NCI-H510A (cell line): ENCODE measurements around the gene JPH2.

Source experiments
- DNase-seq: peaks from one replicate; lab custom pipeline; 2025; lab: John Stamatoyannopoulos, UW

Gene JPH2

DNA sequence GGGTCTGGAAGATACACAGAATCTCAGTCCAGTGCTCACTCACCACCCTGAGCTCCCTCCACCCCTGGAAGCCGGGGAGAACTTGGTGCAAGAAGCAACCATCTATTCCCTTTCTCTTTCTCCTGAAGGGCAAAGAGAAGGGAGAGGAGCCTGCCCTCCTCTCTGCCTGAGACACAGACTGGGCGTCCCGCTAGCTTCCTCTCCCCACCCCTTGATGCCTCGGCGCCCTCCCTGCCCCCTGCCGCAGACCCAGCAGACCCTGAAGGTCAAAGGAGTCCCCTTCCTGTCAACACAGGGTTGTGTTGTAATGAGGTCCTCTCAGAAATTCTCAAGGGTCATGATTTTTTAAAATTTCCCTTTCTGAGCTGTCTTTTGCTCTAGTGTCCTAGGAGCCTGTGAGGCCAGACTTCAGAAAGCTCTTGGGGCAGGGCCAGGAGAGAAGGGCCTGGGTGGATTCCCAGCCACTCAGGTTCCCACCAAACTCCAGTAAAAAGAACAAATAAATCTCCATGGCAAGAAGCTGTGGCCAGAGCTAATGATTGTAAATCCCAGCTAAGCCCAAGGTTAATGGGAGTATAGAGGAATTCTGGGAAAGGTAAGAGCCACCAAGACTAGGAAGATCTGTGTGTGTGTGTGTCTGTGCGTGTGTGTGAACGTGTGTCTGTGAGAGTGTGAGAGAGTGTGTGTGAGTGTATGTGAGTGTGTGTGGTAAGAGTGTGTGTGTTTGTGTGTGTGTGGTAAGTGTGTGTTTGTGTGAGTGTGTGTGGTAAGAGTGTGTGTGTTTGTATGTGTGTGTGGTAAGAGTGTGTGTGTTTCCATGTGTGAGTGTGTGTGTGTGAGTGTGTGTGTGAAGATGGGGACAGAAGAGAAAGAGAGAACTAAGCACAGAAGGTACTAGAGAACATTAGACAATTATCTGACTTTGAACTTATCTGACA lies 1.1 kb upstream of the JPH2 start:
- no peak for DNase-seq

DNA sequence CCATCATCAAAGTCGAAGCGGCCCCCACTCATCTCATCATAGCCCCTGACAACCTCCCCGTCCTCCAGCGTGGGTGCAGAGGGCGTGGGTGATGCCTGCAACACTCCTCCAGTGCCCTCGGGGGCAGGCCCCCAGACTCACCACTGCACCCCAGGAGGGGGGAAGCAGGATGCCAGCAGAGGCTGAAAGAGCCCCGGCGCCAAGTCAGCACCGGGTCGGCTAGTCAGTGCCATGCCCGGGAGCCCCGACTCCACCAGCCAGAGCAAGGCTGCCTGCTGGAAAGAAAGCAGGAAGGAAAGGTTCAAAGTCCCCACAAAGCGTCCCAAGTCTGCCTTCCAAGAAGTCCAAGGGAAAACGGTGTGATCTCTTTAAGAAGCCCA lies 324 bp downstream of the JPH2 start:
- DNase-seq, result no peak

DNA sequence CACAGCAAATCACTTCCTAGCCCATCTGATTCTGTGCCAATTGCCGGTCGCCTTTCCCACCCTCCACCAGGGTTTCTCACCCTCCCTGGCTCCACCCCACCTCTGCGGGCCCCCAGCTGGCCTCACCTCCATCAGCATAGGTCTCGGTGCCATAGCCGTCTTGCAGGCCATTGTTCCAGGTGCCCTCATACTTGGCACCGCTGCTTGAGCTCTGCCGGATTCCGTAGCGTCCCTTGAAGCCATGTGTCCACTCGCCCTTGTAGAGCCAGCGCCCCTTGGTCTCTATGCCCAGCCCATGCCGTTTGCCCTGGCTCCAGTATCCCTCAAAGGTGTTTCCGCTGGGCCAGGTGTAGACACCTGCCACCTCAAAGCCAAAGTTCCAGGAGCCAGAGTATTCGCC lies 787 bp downstream of the JPH2 start:
- no peak for DNase-seq

DNA sequence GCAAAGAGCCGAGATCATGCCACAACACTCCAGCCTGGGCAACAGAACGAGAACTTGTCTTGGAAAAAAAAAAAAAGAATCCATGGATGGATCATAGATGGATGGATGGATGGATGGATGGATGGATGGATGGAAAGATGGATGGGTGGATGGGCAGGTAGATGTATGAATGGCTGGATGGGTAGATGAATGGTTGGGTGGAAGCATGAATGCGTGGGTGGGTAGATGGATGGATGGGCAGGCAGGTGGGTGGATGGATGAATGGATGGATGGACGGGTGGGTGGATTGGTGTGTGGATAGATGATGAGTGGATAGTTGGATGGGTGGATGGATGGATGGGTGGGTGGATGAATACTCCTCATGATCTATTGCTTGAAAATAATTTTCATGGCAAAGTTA lies 1.4 kb downstream of the JPH2 start:
- no peak for DNase-seq

DNA sequence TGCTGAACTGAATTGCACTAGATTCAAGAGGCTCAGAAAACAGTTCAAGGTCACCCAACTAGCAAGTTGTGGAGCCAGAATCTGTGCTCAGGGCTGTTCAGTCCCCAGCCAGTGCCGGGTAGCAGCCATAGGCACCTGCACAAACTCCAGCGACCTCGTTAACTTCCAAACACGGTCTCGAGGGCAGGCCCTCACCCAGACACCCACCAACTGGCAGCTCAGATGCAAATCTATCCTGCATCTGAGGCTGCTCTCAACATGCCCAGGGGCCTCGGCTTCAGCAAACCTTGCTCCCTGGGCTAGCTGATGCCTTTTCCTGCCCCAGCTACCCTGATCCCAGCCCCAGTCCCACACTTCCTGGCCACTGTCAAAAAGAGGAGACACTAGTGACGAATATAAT lies 3.7 kb downstream of the JPH2 start:
- peak; percentile 11 for DNase-seq

DNA sequence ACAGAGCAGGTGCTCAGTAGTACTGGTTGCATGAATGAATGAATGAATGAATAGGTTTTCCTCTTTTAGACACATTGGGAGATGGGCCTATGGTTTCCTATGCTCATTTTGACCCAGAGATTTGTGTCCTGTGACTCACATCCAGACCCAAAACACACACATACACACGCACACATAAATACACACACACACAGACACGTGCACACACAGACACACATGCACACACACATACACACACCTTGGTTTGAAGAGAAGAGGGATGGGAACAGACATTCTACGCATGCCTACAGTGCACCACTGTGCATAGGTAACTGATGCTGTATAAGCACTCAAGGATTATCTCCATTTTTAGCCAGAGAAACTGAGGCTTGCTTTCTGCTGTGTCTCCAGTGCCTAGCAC lies 4.1 kb downstream of the JPH2 start:
- DNase-seq, result no peak

DNA sequence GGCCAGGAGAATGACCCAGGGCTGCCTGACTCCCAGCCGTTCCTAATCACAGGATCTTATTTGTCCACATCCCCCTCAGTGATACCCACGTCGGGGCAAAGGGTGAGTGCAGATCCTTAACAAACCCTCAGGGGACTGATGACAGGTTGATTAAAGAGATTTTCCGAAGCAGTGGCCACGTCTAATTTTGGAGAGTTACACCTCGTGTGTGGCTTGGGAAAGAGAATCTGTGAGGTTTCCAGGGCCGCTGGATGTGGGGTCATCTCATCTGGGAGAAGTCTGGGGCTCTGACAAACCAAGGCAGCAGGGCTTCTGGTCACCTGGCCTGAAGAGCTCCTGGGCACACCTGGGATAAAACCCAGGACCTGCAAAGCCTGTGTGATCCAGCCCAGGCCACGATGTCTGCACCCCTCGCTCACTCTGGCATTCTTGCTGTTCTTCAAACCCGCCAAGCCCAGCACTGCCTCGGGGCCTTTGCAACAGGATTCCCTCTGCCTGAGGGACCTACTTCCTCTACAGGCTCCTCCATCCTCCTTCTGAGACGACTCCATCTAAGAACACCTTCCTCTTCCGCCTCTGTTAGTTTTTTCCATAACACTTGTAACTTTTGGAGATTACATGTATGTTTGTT lies 4.7 kb downstream of the JPH2 start:
- no peak for DNase-seq

DNA sequence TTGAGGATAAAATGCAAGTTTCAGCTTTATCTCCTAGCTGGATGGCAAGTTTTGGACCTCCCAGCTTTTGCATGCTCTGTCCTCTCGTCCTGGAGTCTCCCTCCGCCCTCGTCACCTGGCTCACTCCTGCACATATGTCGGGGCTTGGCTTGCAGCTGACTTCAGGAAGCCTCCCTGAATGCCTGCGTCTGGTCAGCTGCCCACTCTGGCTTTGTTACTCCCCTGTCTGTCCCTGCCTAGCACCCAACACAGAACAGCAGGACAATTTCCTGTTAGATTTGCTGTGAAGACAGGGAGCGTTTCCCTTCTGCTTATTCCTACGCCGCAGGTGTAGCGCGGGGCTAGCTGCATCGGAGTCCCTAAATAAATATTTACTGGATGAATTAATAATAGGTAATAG lies 5.4 kb downstream of the JPH2 start:
- no peak for DNase-seq

DNA sequence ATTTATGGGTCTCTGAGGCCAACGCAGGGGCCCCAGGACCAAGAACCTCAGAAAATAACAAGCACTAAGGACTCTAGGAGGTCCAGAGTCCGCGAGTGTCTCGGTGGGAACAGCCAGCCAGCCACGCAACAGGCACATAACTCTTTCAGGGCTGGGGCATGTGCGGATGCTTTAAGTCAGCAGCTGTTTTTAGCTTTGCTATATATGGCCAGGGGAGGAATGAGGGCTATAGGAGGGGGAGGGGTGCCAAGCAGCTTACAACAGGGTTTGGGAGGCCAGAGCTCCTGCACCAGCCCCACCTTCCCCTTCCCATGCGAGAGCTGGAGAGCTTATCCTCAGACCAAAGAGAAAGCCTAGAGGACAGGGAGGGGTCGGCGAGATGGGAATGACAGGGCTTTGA lies 6.2 kb downstream of the JPH2 start:
- DNase-seq, result no peak

DNA sequence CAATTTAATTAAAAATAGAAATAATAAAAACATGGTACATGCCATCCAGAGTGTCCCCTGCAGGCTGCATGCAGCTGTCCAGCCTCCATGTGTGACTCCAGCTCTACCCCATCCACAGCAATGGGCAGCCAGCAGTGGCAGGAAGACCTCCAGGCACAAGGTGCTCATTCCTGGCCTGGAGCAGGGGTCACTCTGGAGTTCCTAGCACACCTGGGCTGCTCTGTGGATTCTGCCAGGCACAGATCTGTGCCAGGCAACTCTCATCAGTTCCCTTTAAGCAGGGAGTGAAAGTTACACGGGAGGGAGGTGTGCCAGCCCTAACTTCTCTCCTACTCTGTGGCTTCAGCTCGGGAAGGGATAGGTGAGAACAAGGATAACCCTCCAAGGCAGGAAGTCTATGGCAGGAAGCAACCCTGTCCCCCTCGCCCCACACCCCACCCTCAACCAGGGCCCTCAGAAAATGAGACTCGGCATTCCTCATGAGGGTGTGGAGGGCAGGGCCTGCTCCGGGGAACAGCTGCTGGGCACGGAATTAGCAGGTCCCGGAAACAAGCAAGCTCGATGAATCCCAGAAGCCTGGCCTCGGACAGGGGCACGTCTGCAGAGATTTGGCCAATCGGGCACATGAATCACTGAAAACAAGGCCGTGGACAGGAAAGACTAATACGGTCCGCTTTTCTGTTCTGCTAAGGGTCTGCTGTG lies 10.0 kb downstream of the JPH2 start:
- DNase-seq, result no peak

DNA sequence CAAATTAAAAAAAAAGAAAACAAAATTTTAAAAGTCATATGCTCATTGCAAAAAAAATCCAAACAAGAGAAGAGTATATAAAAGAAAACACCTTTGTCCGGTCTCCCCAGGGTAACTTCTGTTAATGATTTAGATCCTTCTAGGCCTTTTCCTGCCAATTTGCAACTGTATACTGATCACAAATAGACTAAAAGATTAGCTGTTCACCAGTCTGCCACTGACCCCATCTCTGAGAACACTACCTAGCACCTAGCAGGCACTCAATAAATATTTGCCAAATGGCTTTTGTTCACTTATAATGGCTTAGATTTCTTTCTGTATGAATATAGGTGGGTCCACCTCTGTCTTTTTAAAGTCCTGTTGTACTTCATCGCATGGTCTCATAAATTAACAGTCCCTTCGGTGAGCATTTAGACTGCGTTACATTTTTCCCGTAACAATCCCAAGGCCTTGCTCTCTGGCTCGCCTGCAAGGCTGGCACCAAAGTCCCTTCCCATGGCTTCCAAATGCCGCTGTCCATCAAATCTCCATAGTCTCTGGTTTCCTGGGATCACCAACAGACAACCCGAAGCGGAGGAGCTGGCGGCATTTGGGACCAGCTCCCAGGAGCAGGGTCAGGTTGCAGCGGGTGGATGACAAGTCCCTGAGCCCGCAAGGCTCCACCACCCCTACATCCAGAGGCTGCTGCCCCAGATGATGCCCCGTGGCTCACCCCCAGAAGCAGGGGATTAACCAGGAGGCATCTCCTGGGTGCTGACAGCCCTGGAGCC lies 11.8 kb downstream of the JPH2 start:
- no peak for DNase-seq

DNA sequence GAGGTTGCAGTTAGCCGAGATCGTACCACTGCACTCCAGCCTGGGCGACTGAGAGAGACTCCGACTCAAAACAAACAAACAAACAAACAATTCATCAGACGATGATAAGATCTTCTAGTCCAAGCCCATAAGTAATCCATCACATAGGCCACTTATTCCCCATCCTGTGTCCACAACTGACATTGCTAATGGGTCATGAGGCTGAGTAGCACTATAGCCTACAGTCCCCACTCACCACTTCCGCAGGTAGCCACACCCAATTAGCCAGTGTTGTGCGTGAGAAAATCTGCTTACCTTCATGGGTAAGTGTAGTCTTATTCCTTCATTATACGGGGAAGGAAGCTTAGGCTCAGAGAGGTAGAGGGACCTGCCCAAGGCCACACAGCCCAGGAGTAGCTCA lies 13.1 kb downstream of the JPH2 start:
- no peak for DNase-seq

DNA sequence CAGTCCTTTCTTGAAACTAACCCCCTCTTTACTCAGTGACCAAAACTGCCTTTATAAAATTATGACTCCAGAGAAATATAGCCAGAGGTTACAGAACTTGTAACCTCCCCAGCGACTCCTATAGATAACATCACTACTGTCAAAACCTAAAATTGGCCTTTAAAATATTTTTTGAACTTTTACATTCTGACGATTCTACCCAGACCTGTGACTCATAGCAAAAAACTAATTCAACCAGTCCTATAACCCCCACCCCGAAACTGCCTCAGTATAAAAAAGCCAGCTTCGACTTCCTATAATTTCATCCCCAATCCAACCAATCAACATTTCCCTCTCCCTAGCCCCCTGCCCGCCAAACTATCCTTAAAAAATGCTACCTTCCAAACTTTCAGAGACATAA lies 13.9 kb downstream of the JPH2 start:
- no peak for DNase-seq

DNA sequence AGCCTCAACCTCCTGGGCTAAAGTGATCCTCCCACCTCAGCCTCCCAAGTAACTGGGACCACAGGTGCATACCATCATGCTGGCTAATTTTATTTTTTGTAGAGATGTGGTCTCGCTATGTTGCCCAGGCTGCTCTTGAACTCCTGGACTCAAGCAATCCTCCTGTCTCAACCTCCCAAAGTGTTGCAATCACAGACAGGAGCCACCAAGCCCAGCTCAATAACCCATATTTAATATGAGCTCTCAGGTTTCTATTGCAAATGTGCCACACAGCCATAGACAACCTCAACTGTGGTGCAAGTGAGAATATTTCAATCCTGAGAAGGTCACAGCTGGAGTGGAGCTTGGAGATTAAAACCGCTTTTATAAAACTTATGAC lies 14.4 kb downstream of the JPH2 start:
- DNase-seq, result no peak

DNA sequence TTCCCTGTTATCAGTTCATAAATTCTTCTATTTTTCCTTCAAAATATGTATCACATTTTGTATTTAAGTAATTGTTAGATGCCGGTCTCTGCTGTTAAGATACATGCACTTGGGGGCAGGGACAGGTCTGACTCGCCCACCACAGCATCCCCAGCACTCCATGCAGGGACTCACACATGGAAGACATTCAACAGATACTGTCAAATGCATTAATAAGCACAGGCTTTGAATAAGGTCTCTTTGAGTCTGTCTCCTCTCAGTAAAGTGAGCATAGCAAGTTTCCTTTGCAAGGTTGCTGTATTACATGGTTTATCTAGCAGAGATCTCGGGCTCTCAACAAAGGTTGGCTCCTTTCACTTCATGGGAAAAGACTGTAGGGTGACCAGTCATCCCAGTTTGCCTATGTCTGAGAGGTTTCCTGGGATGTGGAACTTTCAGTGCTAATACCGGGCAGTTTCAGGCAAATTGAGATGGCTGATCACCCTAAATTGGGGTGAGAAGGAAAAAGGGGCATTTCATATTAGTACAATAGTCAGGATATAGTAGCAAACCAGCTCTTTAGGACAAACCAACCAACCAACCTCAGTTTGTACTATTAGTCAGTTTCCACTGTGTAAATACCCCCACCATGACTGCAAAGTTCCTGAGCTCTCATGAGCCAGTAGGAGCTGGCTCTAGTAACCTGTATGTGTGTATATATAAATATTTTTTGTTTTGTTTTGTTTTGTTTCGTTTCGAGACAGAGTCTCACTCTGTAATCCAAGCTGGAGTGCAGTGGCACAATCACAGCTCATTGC lies 15.0 kb downstream of the JPH2 start:
- no peak for DNase-seq

DNA sequence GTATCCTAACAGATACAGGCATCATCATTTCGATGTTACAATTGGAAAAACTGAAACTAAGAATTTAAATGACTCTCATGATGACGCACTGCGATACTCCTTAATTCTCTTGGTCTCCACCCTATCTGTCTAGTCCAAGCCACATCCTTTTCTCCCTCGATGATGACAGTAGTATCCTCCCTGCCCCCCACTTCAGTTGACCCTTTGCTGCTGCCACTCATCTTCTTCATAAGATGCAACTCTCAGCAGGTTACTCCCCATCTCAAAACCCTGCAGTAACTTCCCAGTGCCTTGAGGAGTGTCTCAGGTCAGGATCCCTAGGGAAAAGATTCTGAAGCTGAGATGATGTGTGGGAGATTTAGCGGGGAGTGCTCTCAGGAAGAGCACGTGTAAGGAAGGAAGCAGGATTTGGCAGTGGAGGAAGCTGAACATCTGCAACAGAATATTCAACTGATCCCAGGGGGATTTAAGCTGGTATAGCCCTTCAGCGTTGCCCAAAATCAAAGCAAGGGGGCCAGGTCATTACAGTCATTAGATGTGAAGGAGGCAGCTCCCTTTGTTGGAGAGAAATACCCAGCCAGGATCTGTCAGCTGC lies 16.1 kb downstream of the JPH2 start:
- DNase-seq, result no peak

DNA sequence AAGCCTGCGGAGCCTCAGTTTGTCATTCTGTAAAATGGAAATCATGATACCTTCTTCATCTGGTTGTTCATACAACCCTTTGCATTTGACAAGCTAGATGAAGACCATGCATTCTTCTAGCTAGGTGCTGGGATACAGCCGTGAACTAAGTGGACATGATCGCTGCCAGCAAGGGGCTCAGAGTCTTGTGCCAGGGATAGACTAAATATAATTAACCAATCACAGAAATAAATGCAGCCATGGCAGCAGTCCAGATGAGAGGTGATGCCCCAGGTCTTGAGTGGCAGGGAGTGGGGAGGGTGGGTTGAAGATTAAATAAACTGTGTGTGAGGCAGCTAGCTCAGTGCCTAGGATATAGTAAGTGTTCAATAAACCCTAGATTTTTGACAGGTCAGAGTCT lies 19.3 kb downstream of the JPH2 start:
- DNase-seq, result no peak

DNA sequence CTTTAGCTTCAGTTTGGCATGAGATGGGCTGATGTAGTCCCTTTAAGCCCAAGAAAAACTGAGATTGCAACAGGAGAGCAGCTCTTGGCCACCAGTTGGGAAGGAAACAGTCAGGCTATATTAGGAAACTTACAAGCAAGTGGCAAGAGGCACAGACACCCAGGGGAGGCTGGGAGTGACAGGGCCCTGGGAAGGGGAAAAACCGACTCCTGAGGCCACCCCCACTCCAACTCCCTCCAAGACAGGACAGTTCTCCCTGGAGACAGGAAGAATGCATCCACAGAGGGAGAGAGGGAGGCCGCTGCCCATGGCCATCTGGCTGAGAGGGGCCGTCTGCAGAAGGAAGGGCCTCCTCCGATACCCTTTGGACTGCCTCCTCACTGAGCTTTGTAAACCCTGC lies 20.5 kb downstream of the JPH2 start:
- no peak for DNase-seq

DNA sequence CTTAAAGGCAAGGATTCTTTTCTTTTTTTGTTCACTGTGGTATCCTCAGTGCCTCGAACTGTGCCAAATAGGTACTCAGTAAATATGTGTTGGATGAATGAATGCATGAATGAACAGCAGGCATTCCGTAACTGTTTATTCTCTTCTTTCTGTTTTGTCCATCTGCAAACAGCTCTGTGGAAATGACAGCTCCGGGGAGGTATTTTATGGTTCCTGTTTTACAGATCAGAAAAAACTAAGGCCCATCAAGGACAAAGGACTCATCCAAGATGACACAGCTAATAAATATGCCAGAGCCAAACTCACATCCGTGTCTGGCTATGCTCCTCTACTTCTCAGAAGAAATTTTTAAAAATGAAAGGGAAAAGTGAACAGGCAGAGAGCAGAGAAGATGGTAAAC lies 21.0 kb downstream of the JPH2 start:
- no peak for DNase-seq

DNA sequence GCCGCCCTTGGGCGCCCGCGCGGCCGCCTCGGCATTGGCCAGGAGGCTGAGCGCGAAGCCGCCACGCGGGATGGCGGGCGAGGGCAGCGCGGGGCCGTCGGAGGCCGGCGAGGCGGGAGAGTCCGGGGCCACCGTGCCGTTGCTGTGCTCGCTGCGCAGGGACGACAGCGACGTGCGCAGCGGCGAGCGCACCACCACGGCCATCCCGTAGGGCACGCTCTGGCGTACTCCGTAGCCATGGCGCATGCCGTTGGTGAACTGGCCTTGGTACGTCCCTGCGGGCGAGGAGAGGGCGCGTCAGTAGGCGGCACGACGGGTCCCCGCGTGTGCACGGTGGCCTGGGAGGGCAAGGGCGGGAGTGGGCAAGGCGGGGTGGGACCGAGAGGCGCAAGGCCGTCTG lies 26.9 kb downstream of the JPH2 start:
- DNase-seq, result no peak

DNA sequence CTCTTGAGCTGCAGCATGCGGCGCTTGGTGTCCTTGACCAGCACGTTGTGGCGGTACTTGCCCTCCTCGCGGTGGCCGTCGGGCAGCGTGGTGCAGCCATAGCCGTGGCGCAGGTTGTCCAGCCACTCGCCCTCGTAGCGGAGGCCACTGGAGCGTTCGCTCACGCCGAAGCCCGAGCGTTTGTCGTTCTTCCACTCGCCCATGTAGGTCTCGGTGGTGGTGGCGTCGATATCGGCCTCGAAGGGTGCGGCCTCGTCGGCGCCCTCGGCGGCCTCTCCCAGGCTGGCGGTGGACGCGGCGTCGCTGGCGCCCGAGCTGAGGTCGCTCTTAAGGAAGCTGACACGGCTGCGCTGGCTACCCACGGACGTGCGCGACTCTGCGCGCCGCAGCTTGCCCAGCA lies 27.3 kb downstream of the JPH2 start:
- DNase-seq, result no peak
